NCI-H524 treated with DMSO at 0.1 percent for 48 hours (cell line): Measurements from ENCODE around the gene TRPM8.
"Not testable (repeated sequence)": the region's sequence is repeated elsewhere in the genome, so short reads cannot be mapped to it uniquely, and the experiment has no call there.

Source experiments
- DNase-seq: peaks from one replicate; lab custom pipeline; 2025; lab: John Stamatoyannopoulos, UW

TRPM8 gene

GRCh38 chr2:233917116-233917515, at the start of gene TRPM8:
TSS of gene TRPM8 (plus strand) at chr2:233917373. CDS start at chr2:233926538, 9,165 bp downstream.
- no peak for DNase-seq

DNA sequence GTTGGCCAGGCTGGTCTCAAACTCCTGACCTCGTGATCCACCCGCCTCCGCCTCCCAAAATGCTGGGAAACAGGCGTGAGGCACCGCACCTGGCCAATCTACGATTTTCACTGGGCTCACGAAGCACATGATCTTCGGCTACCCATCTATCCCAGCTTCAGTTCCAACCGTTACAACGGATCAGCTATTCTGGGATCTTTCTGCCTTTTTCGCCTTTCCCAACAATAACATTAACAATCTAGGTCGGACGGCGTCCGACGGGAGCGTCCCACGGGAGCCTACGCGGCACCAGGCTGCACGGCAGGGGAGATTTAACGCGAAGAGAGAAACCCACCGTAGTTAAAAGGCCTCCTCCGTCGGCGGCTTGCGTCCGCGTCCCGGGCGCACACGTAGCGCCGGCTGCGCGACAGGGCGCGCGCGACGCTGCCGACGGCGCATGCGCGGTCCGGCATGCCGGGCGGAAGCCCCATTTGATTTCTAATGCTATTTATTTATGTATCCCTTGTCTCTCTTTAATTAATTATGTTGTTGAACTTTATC, 49.1 kb upstream of the TRPM8 start, which contains the start of gene MSL3B:
TSS of gene MSL3B (minus strand) at position 394 of the 540 bp plus-strand sequence.
- DNase-seq: no peak

- DNase-seq: no peak
Measured at GRCh38 chr2:233871432-233871831, 45.7 kb upstream of the TRPM8 start.

DNA sequence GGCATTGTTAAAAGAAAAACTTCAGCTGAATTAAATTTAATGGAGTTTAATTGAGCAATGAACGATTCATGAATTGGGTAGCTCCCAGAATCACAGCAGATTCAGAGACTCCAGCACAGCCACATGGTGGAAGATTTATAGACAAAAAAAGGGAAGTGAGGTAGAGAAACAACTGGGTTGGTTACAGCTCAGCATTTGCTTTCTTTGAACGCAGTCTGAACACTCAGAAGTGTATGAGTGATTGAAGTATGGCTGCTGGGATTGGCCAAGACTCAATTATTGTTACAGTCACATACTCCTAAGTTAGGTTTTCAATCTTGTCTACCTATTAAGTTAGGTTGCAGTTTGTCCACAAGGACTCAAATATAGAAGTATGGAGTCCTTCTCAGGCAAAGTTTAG, 45.0 kb upstream of the TRPM8 start:
- not testable (repeated sequence) for DNase-seq

GRCh38 chr2:233882353-233882752, 34.8 kb upstream of the TRPM8 start:
- DNase-seq: no peak

- no peak for DNase-seq
Measured at GRCh38 chr2:233892793-233893192, 24.4 kb upstream of the TRPM8 start.

GRCh38 chr2:233896253-233896652, 20.9 kb upstream of the TRPM8 start:
- not testable (repeated sequence) for DNase-seq

DNA sequence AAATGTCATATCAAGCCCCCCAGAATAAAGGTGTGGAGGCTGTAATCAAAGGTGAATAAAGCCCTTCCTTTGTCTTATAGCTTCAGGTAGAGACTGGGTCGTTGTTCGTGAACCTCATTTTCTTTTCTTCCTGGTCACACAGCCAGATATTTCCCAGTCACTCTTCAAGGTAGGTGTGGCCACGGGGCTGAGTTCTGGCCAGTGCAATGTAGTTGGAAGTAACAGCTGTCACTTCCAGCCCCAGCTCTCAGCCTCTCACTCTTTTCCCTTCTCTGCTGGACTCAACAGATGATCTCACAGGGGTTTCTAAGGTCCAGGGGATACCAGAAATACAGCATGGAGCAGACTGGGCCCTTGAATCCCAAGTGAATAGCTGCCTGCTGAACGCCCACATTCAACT, 15.8 kb upstream of the TRPM8 start:
- DNase-seq: no peak

- DNase-seq: no peak
Measured at GRCh38 chr2:233901884-233902283, 15.3 kb upstream of the TRPM8 start.

GRCh38 chr2:233905945-233906344, 11.2 kb upstream of the TRPM8 start:
- no peak for DNase-seq

GRCh38 chr2:233907627-233908026, 9.5 kb upstream of the TRPM8 start:
- no peak for DNase-seq

GRCh38 chr2:233912691-233913423, 4.3 kb upstream of the TRPM8 start:
- DNase-seq: no peak

DNA sequence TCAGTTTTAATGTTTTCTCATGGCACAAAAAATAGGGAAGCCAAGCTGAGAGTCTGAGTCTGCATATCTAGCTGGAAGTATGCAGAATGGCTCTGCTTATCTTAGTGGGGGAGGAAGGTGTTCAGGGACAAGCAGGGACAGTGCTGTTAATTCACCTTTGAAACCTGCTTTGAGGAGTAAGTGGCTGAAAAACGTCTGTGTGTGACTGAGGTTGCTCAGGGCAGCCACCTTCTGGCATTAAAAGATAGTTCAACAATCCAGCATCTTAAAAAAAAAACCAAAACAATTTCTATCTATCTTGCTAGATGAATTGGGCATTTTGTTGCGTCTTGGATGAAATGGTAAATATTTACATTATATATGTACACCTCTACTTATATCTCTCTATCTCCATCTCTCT, 2.0 kb upstream of the TRPM8 start:
- DNase-seq: no peak

- DNase-seq: no peak
Measured at GRCh38 chr2:233919319-233919718, 2.1 kb downstream of the TRPM8 start.

GRCh38 chr2:233919938-233920337, 2.8 kb downstream of the TRPM8 start:
- no peak for DNase-seq

DNA sequence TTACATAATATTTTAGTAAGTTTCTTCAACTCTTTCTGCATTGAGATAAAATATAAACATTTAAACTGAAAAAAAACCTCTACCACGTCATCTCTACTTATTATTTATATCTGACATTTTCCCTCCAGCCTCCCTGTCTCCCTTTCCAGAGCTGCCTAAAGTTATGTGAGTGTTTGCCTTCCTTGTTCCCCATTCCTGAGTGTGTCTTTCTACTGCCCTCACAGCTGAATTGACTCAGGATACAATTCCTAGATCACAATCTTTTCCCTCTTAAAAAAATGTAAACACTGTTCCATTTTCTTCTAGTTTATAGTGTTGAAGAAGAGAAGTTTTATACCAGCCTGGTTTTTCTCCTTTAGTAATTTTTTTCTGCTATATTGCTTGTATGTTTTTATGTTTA, 5.3 kb downstream of the TRPM8 start:
- DNase-seq: no peak

- DNase-seq: no peak
Measured at GRCh38 chr2:233925402-233925801, 8.2 kb downstream of the TRPM8 start.

GRCh38 chr2:233926806-233927205, 9.6 kb downstream of the TRPM8 start:
- DNase-seq: no peak

DNA sequence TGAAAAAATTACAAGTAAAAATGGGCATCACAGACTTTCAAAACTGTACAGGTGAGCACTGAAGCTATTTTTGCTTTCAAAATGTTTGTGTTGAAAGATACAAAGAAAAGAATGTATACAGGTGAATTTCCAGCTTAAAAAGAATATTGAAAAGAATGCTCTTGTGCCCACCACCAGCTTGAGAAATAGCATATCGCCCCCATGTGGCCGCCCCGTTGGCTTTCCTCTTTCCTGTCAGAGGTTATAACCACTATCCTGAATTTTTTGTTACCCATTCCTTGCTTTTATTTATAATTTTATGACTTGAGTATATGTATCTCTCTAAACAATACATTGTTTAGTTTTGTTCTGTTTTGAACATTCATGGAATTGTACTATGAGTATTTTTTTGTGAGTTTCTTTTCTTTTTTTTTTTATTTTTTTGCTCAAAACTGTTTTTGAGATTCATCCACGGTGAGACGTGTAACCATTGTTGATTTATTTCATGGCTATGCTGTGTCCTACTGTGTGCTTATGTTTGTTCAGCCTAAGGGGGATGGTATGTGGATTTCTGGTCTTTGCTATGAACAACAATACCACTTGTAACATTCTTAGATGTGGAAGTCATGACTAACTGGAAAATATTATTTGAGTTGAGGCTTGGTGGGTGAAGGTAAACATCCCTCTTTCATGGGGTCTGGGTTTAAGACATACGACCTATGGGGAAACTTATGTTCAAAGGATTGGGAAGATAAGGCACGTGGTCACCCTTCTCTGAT, 11.6 kb downstream of the TRPM8 start:
- no peak for DNase-seq

DNA sequence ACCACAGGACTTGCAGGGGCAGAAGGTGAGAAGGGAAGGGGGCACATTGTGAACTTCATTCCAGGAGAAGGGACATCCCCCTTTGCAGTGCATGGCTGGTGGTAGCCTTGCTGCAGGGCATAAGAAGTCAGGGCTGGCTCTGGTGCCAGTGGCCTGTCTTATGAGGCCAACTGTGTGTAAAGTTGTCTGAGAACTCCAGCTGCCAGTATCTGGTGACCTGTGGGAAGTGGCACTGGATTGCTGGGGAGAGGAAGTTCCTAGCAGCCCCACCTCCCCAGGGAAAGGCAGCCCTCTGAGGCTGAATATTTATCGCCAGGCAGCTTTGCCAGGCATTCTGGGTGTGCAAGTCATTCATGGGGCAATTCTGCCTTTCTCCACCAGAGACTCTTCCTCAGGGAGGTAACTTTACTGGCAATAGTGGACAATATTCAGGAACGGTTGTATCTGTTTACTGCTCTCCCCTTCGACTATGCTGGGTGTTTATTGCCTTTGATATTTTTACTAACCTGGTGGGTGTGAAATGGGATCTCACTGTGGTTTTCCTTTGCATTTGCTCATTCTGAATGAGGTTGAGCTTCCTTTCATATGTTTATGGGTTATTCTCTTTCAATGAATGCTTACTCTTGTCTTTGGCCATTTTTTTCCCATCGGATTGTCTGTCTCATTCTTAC, 12.3 kb downstream of the TRPM8 start:
- no peak for DNase-seq

DNA sequence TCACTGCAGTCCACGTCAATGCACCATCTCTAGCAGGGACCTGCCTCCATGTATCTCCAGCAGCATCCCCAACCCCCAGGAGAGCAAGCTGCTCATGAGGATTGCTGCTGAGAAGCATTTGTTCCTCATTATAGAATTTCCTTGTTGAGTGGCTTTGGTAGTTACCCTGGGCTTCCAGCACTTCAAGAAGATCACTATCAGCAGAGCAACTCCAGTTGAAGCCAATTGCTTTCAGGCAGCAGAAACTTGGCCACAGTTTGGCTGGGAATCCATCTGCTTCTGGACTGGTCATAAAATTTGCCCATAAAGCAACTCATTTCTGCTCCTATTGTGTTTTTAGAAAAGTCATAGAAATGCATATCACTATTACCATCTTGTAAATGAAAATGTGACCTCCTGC, 17.4 kb downstream of the TRPM8 start:
- no peak for DNase-seq

GRCh38 chr2:233935426-233935825, 18.3 kb downstream of the TRPM8 start:
- no peak for DNase-seq

DNA sequence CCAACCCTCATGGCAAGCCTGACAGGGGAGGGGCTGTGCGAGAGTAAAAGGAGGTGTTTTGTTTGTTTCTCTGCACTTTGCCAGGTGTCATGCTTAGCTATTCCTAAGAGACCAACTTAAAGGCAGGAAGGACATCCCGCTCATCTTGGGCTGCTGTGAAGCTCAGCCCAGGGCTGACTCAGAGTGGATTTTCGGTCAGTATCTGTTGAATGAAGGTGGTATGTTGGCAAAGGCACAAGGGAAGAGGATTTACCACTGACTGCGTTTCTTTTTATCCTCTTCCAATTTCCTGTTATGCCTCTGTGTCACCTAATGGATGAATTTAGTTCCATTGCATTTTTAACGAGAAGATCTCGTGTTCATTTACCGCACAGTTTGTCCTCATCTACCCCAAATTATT, 18.9 kb downstream of the TRPM8 start:
- no peak for DNase-seq
